ENCODE data around the gene C9orf152.
A peak's percentile ranks its signal among the peaks of the same experiment; 100 is the strongest.
"Not testable (repeated sequence)": the region's sequence is repeated elsewhere in the genome, so short reads cannot be mapped to it uniquely, and the experiment has no call there.

C9orf152 gene, protein sequence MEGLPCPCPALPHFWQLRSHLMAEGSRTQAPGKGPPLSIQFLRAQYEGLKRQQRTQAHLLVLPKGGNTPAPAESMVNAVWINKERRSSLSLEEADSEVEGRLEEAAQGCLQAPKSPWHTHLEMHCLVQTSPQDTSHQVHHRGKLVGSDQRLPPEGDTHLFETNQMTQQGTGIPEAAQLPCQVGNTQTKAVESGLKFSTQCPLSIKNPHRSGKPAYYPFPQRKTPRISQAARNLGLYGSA

GRCh38 chr9:110208031-110208430 is at the start of gene C9orf152:
C9orf152 (minus strand) TSS chr9:110208159; CDS start chr9:110207579, 580 bp downstream.
- DNase-seq (ENCODE audit: low read depth in 2 of 2), result no peak

DNA sequence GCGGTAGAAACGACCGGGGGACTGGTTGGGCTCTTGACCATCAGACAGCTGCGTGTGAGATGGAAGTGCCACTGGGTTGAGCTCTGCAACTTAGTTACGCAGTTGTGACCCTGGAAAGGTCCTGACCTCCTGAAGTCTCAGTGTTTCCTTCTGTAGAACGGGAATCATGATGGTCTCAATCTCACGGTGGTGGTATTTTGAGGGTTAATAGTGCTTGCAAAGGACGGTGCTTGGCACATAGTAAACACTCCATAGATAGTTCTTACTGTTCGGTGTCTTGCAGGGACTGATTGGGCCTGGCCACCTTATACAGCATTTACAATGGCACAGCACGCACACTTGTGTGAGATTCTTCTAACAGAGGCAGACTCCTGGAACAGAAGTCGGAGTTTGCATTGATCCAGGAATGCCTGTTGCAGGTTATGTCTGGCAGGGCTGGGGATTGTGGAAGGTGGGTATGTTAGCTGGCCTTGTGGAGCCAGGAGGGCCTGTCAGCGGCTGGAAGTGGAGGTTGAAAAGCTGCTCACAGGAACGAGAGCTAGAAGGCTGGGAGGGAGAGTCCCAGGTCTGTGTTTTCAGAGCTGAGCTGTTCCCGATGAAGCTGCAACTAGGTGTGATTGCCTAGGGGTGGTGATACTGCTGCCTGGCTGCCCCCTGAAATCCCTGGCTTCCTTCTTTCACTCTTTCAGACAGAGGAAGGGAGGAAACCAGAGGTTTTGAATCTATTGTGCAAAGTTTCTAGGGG is 49.3 kb upstream of the C9orf152 start:
- no peak for DNase-seq (ENCODE audit: low read depth in 2 of 2)

DNA sequence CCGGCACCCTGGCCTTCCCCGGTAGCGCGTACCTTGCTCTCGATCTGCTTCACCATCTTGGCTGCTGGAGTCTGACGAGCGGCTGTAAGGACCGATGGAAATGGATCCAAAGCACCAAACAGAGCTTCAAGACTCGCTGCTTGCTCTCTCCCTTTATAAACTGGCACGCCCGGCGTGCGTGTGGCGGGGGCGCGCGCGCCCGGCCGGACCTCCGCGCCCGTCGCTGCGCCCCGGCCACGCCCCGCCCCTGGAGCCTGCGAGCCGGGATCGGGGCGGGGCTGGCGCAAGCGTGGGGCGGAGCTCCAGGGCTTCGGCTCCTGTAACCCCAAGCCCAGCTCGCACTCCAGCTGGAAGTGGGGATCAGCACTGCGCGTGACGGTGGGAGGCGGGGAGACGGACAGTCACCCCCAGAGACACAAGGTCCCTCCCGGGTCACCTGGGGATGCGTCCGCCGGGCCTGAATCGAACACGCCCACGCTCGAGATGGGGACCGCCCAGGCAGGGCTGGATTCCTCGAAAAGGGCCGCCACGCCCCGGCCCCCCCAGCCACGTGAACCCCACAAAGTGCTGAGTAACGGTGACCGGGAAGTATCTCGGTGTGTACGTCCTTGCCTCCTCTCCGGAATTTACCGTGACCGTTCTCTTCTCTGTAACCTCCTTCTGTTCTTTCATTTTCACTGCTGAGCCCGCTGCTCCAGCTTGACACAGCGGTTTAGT is 48.6 kb upstream of the C9orf152 start, which contains the start of gene TXN:
TXN (minus strand) TSS at position 128 of the 717 bp plus-strand sequence; CDS start at position 56, 72 bp downstream.
- DNase-seq (ENCODE audit: low read depth in 2 of 2), result peak; percentile 78 to 82

GRCh38 chr9:110255463-110256379 is 47.8 kb upstream of the C9orf152 start:
- peak in 1 of 2 donors; percentile 23 for DNase-seq (ENCODE audit: low read depth in 2 of 2)

- DNase-seq (ENCODE audit: low read depth in 2 of 2), result no peak
Observed at GRCh38 chr9:110255034-110255462, 47.1 kb upstream of the C9orf152 start.

DNA sequence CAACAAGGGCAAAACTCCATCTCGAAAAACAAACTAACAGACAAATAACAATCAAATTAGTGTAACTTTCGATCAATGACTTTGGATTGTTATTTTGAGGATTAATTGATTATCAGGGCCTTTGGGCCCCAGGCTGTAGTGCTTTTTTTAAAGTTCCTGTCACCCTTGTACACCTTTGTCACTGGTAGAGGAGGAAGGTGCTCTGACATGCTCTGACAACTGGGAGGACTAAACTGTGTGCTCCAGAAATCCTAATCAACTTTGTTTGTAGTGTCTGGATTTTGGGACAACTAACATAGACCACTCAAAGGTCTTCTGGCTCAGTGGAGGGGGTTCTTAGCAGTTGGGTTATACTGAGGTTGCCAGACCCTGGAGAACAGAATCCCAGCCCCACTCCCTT is 46.5 kb upstream of the C9orf152 start:
- DNase-seq (ENCODE audit: low read depth in 2 of 2), result no peak

DNA sequence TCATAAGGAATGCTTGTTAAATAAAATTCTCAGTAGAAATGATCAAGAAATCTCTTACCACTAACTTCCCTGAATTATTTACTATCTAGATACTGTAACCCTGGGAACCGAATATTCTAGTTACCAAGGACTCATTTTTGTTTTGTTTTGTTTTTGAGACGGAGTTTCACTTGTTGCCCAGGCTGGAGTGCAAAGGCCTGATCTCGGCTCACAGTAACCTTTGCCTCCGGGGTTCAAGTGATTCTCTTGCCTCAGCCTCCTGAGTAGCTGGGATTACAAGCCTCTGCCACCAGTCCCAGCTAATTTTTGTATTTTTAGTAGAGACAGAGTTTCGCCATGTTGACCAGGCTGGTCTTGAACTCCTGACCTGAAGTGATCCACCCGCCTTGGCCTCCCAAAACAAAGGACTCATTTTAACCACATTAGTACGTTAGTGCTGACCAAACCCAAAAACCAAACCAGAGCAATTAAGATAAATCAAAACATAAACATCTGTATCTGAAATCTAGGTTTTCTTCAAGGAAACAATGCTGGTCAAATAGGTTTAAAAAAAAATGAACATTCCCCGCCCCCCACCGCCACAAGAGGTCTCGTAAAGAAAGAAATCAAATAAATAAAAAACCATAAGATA is 44.7 kb upstream of the C9orf152 start:
- DNase-seq (ENCODE audit: low read depth in 2 of 2), result no peak

DNA sequence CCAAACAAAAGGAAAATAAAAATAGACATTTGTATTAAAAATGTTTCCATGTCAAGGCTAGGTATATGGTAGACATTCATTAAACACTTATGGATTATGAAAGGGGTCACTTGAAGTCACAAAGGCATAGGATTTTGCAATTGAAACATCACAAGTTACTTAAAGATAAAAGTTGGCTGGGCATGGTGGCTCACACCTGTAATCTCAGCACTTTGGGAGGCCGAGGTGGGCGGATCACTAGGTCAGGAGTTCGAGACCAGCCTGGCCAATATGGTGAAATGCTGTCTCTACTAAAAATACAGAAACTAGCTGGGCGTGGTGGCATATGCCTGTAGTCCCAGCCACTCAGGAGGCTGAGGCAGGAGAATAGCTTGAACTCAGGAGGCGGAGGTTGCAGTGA is 43.8 kb upstream of the C9orf152 start:
- not testable (repeated sequence) for DNase-seq (ENCODE audit: low read depth in 2 of 2)

DNA sequence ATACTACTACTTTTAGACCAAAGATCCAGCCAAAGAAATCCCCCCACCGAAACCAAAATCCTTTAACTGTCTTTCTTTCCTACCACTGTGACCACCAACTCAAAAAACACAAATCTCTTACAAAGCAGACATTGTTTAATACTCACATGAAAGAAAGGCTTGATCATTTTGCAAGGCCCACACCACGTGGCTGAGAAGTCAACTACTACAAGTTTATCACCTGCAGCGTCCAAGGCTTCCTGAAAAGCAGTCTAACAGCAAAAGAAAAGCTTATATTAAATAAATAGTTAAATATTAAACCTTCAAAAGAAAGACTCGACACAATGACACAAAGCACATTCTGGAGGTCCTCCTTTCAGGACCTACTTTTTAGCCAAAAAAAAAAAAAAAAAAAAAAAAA is 43.3 kb upstream of the C9orf152 start:
- no peak for DNase-seq (ENCODE audit: low read depth in 2 of 2)

- DNase-seq (ENCODE audit: low read depth in 2 of 2), result no peak
Observed at GRCh38 chr9:110249603-110250002, 41.6 kb upstream of the C9orf152 start.

DNA sequence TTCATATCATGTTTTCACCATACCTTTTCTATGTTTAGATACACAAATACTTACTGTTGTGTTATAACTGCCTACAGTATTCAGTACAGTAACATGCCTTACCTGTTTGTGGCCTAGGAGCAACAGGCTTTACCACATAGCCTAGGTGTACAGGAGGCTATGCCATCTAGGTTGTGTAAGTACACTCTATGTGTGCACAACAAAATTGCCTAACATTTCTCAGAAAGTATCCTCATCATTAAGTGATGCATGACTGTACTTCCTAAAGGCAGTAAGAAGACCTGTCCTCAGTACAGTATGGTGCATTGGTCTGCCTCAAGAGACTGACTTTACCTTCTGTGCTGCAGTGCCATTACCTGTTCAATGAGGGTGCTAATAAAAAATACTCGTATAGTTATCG is 40.4 kb upstream of the C9orf152 start:
- DNase-seq (ENCODE audit: low read depth in 2 of 2), result no peak

GRCh38 chr9:110246214-110246613 is 38.3 kb upstream of the C9orf152 start:
- DNase-seq (ENCODE audit: low read depth in 2 of 2), result no peak

DNA sequence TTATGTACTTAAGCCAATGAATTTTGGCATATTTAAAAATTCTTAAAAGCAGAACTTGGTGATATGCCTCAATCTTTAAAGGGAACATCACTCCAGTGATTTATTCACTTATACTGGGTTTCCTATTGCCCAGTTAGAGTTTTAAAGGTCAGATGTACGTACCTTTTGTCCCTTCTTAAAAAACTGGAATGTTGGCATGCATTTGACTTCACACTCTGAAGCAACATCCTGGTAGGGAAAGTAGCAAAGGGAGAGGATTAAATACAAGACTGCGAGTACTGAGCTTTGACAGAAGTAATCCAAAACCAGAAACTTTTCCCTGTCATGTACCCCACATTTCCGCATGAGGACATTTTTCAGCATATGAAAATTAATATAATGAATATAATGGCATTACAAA is 36.7 kb upstream of the C9orf152 start:
- no peak for DNase-seq (ENCODE audit: low read depth in 2 of 2)

- DNase-seq (ENCODE audit: low read depth in 2 of 2), result no peak
Observed at GRCh38 chr9:110241858-110242321, 33.9 kb upstream of the C9orf152 start.

- no peak for DNase-seq (ENCODE audit: low read depth in 2 of 2)
Observed at GRCh38 chr9:110241260-110241857, 33.4 kb upstream of the C9orf152 start.

DNA sequence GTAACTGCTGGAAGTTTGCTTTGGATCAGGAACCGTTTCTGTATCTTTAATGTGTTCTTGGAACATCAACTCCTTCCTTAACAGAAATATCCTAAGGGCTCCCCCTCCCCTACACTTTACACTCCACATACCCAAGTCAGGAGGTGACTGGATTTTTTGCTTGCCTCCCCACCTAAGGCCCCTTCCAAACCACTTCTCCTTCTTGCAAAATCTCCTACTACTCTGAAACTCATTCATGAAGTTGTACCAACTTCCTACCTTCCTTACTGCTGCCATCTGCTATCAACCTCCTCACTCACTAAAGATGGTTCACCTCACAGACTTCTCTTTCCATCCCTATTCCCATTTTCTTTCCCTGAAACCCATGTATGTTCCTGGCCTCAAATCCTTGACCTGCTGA is 32.2 kb upstream of the C9orf152 start:
- no peak for DNase-seq (ENCODE audit: low read depth in 2 of 2)

- no peak for DNase-seq (ENCODE audit: low read depth in 2 of 2)
Observed at GRCh38 chr9:110228321-110228720, 20.4 kb upstream of the C9orf152 start.

DNA sequence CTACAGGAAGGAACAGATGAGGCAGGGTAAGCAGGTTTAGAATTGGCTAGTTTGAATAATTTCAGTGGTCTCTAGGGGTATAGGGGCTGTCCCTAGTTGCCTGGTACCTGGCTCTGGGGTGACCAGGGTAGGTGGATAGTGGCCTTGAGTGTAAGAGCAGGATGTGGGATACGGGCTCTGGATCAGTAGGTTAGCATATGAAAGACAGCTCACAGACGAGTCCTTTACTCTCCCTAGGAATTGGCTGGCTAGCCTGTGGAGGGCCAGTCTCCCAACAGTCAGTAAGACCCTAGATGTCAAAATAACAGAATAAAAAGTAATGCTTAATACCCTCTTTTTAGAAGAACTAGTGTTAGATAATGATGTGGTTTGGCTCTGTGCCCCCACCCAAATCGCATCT is 16.6 kb upstream of the C9orf152 start:
- no peak for DNase-seq (ENCODE audit: low read depth in 2 of 2)

- DNase-seq (ENCODE audit: low read depth in 2 of 2), result no peak
Observed at GRCh38 chr9:110220809-110221208, 12.8 kb upstream of the C9orf152 start.

- DNase-seq (ENCODE audit: low read depth in 2 of 2), result no peak
Observed at GRCh38 chr9:110217656-110218099, 9.7 kb upstream of the C9orf152 start.

Measured in stimulated activated CD8-positive, alpha-beta memory T cell treated with anti-CD3 and anti-CD28 coated beads, Interleukin-7, amount 100 ng/mL, for 4 hours (primary cell).